NCI-H2227 treated with DMSO at 0.1 percent for 48 hours (cell line): Measurements from ENCODE around the gene COL5A3.

ENCODE experiments used
- DNase-seq: peaks from one replicate; lab custom pipeline; 2025; lab: John Stamatoyannopoulos, UW

The COL5A3 gene

GRCh38 chr19:10010939-10011338 lies 635 bp upstream of the COL5A3 start:
- no peak for DNase-seq

- DNase-seq, result no peak
Observed at GRCh38 chr19:10009714-10010224, 535 bp downstream of the COL5A3 start.

- no peak for DNase-seq
Observed at GRCh38 chr19:10008184-10008765, 2.0 kb downstream of the COL5A3 start.

- no peak for DNase-seq
Observed at GRCh38 chr19:10007371-10008183, 2.7 kb downstream of the COL5A3 start.

- no peak for DNase-seq
Observed at GRCh38 chr19:10006752-10007323, 3.5 kb downstream of the COL5A3 start.

GRCh38 chr19:10006335-10006708 lies 4.0 kb downstream of the COL5A3 start:
- no peak for DNase-seq

GRCh38 chr19:10005632-10006334 lies 4.5 kb downstream of the COL5A3 start:
- DNase-seq, result no peak

GRCh38 chr19:10004617-10005016 lies 5.7 kb downstream of the COL5A3 start:
- DNase-seq, result no peak

- no peak for DNase-seq
Observed at GRCh38 chr19:10003271-10003670, 7.0 kb downstream of the COL5A3 start.

GRCh38 chr19:10001899-10002298 lies 8.4 kb downstream of the COL5A3 start:
- DNase-seq, result no peak

GRCh38 chr19:10000171-10000826 lies 10.0 kb downstream of the COL5A3 start:
- DNase-seq, result peak; percentile 61

- no peak for DNase-seq
Observed at GRCh38 chr19:9996541-9996940, 13.8 kb downstream of the COL5A3 start.

GRCh38 chr19:9995999-9996398 lies 14.3 kb downstream of the COL5A3 start:
- DNase-seq, result no peak

GRCh38 chr19:9995084-9995483 lies 15.2 kb downstream of the COL5A3 start:
- DNase-seq, result no peak

- DNase-seq, result no peak
Observed at GRCh38 chr19:9991425-9992191, 18.7 kb downstream of the COL5A3 start.

- DNase-seq, result no peak
Observed at GRCh38 chr19:9989504-9989903, 20.8 kb downstream of the COL5A3 start.

- no peak for DNase-seq
Observed at GRCh38 chr19:9986787-9987281, 23.5 kb downstream of the COL5A3 start.

GRCh38 chr19:9981406-9982260 lies 28.7 kb downstream of the COL5A3 start:
- DNase-seq, result no peak

- no peak for DNase-seq
Observed at GRCh38 chr19:9972103-9972502, 38.2 kb downstream of the COL5A3 start.
